ENCODE results near the gene ATOSA. TPM values are rescaled to one million over a fixed set of nuclear protein-coding genes. Genes with fewer than 3 reads are reported as not detected.

The ATOSA gene
- total RNA-seq, 2 experiments from 2014 or later = 19.4 to 21.7 TPM

DNA sequence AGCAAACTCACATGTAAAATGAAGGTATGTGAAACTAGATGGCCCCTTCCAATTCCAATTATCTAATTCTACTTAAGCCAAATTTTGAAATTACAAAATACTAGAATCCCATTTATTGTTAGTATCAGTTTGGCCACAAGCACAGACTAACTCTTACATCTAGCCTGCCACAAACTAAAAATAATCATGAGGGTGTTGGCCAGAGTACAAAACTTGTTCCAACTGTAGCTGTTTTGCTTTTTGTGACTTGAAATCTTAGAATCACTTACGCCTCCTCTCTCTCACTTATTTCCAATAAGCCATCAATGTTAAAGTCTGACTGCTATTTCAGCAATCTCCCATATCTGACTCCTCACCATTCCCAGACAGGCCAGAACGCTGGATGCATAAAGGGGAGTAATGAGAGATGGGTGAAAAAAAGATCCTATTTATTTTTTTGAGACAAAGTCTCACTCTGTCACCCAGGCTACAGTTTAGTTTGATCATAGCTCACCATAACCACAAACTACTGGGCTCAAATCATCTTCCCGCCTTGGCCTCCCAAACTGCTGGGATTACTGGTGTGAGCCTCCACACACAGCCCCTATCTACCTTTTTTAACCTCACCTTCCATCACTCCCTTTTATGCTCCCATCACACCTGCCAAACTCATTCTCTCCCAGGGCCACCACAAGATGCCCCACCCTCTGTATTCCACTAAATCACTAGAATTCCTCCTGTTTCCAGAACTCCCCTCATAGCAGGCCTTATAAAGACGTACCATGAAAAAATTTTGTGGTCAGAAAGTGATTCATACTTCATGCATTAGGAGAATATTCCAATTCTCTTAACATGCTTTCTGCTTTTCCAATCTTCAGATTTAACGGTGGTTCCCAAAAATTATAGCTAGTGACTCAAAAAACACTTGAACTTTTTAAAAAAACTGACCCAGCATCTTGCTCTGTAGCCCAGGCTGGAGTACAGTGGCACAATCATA lies 36.5 kb downstream of the ATOSA start:
- H3K9me3 Mint-ChIP-seq = no peaks in the 10 kb centered on the region
- H3K27me3 Mint-ChIP-seq (ENCODE audit: low read depth) = no peaks in the 10 kb centered on the region
- CTCF ChIA-PET = no interaction called here
- H3K4me3 Mint-ChIP-seq = no peak overlapping the region
- no peak for DNase-seq
- peaks cover 8% of the 10 kb centered on the region for H3K4me1 Mint-ChIP-seq (ENCODE audit: low read depth)
- H3K36me3 Mint-ChIP-seq (ENCODE audit: low read depth) = peaks cover 5% of the 10 kb centered on the region
- no peak overlapping the region for H3K27ac Mint-ChIP-seq
- intact Hi-C loops (cut with micrococcal nuclease) = no loop called here

DNA sequence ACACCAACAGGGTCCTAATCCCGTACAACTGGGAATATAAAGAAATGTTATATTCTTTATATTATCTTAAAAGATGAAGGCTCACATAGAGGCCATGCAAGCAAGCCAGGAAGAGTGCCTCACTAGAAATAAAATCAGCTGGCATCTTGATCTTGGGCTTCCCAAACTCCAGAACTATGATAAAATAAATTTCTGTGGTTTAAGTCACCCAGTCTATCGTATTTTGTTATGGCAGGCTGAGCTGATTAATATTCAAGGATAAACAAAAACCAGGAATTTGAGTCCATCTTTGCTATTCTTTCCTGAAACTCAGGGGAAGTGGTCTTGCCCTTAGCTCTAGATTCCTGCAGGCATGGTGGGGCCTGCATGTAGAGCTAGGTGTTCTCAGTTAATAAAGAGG lies 42.7 kb downstream of the ATOSA start:
- no peak overlapping the region for H3K27ac Mint-ChIP-seq
- intact Hi-C loops (cut with micrococcal nuclease) = no loop called here
- no peaks in the 10 kb centered on the region for H3K27me3 Mint-ChIP-seq (ENCODE audit: low read depth)
- CTCF ChIA-PET = interaction anchor here (1.2 kb wide), 1 partner anchor 8 kb away, joined by 3 read pairs; no protein-coding TSS in a partner anchor
- H3K4me3 Mint-ChIP-seq = no peak overlapping the region
- no peaks in the 10 kb centered on the region for H3K9me3 Mint-ChIP-seq
- peaks cover 3% of the 10 kb centered on the region for H3K4me1 Mint-ChIP-seq (ENCODE audit: low read depth)
- peaks cover 8% of the 10 kb centered on the region for H3K36me3 Mint-ChIP-seq (ENCODE audit: low read depth)
- no peak for DNase-seq

DNA sequence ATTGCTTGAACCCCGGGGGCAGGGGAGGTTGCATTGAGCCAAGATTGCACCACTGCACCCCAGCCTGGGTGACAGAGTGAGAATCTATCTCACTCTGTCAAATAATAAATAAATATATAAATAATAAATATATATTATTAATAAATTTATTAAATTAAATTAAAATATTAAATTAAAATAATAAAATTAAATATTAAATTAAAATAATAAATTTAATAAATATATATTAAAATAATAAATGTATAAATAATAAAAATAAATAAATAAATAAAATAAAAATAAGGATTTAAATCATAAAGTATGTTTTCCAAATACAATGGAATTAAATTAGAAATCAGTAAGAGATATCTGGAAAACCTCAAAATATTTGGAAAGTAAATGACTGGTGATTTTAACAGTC lies 43.3 kb downstream of the ATOSA start:
- intact Hi-C loops (cut with micrococcal nuclease) = no loop called here
- CTCF ChIA-PET = interaction anchor here (1.2 kb wide), 1 partner anchor 9 kb away, joined by 3 read pairs; no protein-coding TSS in a partner anchor
- Mint-ChIP-seq H3K36me3 (ENCODE audit: low read depth) (peaks cover 8% of the 10 kb centered on the region), H3K9me3 (no peaks in the 10 kb centered on the region), H3K27ac (no peak overlapping the region), H3K27me3 (ENCODE audit: low read depth) (no peaks in the 10 kb centered on the region), H3K4me1 (ENCODE audit: low read depth) (no peaks in the 10 kb centered on the region), H3K4me3 (no peak overlapping the region)
- DNase-seq = no peak

Other genes starting within 250 kb of the ATOSA start
- gene MYO5A, start 150.5 kb downstream of the ATOSA start, total RNA-seq = 10 to 100 TPM; 13.2 to 13.7 TPM
- gene ARPP19, start 110.4 kb downstream of the ATOSA start, total RNA-seq = 100 to 1,000 TPM; 130 to 144 TPM
- gene ONECUT1, start 110.9 kb upstream of the ATOSA start, total RNA-seq = not detected

Data from activated naive CD4-positive, alpha-beta T cell treated with anti-CD3 and anti-CD28 coated beads for 36 hours (primary cell).